HCEC 1CT (cell line): ENCODE data around the gene TSSC4.
"Not testable (repeated sequence)": the region's sequence is repeated elsewhere in the genome, so short reads cannot be mapped to it uniquely, and the experiment has no call there.

Experiments
- DNase-seq: peaks from one replicate; pipeline ENCODE4 v3.0.0-alpha.2; 2017

TSSC4 gene

DNA sequence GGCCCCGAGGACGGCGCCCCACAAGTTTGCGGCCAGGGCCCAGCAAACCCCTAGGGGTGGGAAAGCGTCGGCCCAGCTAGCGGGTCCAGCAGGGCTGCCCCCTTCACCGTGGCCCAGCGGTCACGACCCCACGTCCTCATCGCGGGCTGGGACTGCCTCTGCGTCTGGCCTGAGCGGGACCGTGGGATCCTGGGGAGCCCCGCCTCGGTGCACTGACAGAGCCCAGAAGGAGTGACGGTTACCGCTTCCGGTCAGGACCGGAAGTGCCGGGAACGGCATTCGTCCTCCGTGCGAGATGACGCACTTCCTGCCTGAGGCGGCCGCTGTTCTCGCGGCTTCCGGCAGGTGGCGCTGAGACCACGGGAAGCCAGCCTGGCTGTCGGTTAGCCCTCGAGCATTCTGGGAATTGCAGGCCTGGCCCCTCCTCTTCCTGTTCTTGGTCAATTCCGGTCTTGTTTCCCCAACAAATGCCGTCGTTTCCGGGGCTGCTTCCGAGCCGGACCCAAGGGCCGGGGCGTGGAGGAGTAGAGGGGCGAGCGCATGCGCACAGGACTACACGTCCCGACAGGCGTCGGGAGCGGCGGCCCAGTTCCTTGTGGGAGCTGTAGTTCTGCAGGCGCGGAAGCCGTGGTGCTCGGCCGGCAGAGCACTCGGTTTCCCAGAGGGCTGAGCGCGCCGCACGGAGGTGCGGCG, at the start of gene TSSC4:
Gene TSSC4 (plus strand): TSS at position 682 of the 693 bp plus-strand sequence. CDS start 1,884 bp downstream, outside the sequence.
- DNase-seq, result peak; percentile 100

DNA sequence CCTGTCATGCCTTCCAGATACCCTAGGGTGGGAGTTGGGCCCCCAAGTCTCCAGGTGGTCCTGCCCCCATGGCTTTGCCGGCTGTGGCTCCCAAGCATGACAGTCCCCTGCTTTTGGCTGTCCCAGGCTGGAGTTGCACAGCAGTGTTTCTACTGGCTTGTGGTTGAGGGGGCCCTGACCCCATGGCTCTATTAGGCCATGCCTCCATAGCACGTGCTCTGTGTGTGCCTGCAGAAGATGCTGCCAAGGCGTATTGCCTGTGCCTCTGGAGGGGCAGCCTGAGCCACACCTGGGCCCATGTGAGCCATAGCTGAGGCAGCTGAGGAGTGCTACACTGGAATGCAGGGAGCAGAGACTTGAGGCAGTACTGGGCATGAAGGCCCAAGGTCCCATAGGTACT, 48.8 kb upstream of the TSSC4 start:
- DNase-seq, result no peak

DNA sequence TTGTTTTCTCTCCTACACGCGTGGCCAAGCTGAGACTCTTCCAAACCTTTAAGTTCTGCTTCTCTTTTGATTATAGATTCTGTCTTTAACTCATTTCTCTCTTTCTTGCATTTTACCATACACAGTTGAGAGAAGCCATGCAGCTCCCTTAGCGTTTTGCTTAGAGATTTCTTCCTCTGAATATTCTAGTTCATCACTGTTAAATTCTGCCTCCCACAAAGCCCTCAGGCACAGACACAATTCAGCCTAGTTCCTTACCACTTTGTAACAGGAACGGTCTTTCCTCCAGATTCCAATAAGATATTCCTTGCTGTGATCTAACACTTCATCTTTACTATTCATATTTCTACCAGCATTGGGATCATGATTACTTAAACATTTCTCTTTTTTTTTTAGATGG, 48.1 kb upstream of the TSSC4 start:
- no peak for DNase-seq

DNA sequence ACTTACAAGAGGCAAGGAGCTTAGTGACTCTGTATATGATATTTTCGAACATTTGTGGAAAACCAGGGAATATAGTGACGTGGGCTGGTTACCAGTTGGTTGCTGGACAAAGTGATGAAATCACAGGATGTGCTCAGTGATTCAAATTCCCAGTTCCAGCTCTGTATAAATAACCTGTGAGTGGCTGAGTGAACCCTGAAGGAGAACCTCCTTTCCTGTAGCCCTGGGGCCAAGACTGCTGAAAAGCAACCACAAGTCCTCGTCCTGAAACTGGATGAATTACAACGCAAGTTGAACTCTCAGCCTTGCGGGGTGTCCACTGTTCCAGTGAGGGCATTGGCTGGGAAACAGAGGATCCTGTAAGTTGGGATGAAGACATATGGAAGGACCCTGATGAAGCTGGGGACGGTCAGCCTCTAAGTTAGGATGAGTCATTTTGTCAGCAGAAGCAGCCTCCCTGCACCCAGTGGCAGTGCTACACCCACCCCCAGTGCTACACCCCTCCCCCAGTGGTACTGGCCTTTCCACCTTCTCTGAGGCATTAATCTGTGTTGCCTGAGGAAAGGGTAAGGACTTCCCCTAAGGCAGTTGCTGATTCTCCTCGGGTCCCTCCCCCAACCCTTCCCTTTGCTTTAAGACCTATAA, 45.4 kb upstream of the TSSC4 start:
- DNase-seq, result no peak

DNA sequence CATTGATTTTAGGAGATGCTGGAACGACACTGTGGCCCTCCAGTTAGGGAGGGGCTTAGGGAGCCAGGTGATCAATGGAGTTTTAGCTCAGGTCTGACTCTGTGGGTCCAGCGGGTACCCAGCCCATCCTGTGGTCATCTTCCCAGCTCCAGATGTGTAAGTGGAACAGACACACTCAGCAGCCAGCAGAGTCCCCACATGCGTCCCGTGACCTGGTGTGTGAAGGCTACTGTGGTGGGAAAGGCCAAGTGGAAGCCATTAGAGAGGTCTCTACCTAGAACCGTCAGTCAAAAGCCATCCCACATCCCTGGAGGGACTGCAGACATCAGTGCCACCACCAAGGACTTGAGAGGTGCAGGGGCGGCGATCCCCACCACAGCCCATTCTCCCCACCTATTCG, 43.3 kb upstream of the TSSC4 start:
- DNase-seq, result no peak

DNA sequence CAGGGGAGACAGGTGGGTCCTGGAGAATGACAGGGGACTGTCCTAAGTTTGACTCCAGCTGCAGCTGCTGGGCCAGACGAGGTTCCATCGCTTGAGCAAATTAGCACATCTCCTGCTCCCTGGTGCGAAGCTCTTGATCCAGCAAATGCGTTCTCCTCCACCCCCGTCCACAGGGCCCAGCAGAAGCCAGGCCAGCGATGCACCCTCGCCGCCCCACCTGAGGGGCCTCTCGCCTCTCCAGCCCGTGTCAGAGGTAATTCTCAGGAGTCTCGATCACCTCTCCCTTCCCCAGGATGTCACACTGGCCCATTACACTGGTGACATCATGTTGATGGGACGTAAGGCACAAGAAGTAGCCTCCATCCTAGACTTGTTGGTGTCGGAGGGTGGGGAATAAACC, 42.9 kb upstream of the TSSC4 start:
- not testable (repeated sequence) for DNase-seq

DNA sequence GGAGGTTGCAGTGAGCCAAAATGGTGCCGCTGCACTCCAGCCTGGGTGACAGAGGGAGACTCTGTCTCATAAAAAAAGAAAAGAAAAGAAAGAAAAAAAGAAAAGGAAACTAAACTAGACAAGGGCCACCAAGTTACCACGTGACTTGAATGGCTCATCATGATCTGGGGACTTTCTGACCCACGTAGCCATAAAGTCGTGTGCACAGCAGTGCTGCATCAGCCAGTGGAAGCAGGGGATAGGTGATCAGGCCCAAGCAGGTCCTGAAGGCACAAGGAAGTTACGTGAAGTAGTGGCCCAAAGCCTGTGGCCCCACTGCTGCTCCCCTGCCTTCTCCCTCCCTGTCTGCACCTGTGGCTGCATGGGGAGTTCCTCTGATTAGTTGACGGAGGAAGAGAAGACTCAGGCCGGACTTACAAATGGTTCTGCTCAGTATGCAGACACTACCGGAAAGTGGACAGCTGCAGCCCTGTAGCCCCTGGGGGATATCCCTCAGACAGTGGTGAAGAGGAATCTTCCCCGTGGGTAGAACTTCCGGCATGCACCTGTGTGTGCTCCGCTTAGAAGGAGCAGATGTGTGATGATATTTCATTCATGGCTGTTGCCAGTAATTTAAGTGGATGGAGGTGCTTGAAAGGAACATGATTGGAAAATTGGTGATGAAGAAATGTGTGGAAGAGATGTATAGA, 41.7 kb upstream of the TSSC4 start:
- DNase-seq, result no peak

DNA sequence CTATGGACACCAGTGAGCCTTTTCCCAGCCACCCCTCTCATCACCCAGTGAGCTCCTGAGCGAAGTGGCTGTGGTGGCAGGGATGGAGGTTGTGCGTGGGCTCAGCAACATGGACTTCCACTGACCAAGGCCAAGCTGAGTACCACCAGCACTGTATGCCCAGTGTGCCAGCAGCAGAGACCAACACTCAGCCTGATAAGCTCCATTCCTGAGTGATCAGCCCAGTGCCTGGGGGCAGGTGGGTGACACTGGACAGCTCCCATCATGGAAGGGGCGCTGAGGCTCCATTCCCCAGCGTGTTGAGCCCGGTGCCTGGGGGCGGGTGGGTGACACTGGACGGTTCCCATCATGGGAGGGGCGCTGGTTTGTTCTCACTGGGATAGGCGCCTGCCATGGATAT, 41.0 kb upstream of the TSSC4 start:
- DNase-seq, result no peak

DNA sequence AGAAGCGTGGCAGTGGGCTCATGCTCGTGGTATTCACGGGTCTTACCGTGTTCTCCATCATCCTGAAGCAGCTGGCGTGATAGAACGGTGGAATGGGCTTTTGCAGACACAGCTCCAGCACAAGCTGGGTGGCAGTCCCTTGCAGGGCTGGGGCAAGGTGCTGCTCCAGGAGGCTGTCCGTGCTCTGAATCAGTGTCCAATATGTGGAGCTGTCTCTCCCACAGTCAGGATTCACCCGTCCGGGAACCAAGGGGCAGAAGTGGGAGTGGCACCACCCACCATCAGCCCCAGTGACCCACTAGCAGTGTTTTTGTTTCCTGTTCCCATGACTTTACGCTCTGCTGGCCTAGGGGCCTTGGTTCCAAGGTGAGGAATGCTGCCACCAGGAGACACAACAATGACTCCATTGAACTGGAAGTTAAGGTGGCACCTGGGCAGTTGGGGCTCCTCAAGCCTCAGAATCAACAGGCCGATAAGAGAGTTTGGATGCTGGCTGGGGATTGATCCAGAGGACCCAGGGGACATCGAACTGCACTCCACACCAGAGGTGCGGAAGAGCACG, 40.4 kb upstream of the TSSC4 start:
- DNase-seq, result no peak

DNA sequence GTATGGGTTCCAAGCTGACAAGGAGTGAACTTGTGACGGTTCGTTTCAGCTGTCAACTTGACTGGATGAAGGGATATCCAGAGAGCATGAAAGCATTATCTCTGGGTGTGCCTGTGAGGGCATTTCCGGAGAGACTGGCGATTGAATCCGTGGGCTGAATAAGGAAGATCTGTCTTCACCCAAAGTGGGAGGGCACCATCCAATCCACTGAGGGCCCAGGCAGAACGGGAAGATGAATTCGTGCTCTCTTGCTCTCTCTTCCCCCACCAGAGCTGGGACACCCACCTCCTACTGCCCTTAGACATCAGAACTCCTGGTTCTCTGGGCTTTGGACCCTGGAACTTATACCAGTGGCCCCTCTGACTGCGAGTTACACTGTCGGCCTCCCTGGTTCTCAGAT, 39.0 kb upstream of the TSSC4 start:
- no peak for DNase-seq

DNA sequence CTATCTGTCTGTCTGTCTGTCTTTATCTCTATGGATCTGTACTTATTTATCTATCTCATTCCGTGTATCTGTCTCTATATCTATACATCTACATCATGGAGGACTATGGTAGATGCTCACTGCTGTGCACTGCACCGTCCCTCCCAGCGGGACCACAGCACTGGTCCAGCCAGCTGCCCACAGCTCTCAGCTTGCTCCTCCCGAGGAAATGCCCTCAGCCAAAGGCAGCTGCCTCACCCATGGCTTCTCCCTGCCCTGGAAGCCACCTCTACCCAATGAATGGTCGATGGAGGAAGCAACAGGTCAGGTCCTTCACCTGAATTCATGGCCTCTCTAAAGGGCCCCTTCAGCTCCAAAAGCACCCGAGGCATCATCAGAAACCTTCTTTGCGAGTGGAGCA, 38.1 kb upstream of the TSSC4 start:
- DNase-seq, result no peak

DNA sequence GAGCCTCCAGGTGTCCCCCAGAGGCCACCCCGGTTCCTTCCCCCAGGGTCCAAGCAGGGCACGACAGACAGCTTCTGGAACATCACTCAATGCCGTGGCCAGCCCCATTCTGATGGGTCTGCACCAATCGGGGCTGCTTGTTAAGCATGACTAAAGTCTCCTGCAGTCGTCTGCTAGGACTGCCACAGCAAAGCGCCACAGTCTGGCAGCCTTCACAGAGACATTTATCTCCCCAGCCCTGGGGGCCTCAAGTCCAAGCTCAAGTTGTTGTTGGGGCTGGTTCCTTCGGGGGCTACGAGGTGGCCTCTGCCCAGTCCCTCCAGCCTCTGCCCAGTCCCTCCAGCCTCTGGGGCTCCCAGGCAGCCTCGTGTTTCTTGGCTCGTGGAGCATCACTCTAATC, 37.4 kb upstream of the TSSC4 start:
- no peak for DNase-seq

DNA sequence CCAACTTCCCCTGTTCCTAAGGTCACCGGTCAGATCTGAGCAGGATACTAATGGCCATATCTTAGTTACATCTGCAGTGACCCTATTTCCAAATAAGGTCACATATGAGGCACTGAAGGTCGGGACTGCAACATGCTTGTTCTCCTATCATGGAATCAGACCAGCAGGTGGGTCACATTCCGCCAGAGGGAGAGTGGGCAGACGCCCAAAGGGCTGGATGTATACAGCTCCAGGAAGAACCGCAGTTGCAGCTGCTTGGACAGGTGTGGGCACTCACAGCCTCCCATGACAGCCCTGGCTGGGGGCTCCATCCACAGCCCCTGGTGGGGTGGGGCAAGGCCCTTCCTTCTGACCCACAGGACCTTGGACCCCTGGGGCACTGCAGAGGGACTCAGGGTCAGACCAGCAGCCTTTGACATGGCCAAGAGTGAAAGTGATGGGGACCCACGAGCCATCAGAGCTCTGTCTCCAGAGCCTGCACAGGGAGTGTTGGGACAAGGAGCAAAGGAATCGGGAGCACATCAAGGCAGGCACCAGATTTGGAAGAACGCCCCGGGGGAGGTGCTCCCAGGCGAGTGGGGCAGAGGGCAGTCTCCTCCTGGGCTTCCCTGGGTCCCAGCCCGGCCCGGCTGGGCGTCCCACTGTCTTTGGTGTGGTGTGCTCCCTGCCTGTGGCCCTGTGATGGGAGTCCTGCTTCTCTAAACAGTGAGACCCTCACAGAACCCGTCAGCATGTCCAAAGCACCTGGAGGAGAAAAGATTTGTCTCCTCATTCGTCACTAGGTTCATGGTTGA, 36.8 kb upstream of the TSSC4 start:
- DNase-seq, result no peak

DNA sequence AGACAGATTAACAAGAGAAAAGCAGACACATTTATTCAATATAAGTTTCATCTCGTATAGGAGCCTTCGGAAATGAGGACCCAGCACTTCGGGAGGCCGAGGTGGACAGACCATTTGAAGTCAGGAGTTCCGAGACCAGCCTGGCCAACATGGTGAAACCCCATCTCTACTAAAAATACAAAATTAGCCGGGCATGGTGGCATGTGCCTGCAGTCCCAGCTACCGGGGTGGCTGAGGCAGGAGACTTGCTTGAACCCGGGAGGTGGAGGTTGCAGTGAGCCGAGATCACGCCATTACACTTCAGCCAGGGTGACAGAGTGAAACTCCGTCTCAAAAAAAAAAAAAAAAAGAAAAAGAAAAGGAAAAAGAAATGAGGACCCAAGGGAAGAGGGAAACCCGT, 36.2 kb upstream of the TSSC4 start:
- not testable (repeated sequence) for DNase-seq

DNA sequence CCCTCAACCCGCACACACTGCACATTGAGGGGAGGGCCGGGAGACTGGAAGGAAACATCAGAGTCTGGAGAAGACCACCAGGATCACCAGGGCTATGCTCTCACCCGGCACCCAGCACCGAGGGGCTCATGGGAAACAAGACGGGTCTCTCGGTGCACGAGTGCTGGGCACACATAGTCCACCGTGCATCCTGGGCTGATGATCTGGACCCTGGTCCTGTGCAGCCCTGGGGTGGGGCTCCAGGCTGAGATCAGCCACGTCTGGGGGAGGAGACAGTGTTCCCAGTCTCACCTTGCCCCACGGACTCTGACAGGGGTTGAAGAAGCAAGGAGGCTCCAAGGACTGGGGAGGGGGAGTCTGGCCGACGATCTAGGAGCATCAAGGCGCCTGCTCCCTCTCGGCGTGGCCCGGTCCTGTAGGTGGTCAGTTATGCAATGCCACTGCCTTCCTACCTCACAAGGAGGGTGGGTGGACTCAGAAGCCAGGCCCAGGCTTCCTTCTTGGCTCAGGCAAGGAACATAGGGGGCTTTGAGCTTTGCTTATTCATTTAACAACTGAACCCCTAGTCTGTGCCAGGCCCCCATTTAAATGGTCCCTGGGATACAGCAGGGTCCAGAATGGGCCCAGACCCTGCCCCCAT, 34.9 kb upstream of the TSSC4 start:
- DNase-seq, result no peak

DNA sequence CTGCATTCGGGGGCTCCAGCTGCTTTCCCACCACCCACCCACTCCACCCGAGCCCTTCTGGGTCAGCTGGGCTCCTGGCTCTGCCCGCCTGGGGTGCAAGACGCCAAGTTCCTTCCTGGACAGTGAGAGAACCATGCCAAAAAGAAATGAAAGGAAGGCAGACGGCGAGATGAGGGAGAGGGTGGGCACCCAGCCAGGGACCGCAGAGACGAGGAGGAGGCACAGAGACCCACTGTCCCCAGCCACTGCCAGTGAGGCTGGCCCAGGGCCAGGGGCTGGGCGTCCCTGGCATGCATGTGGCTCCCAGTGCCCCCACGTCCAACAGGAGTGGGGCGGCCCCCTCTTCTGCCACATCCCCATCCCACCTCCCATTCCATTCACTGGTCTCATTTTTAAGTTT, 34.3 kb upstream of the TSSC4 start:
- DNase-seq, result no peak

DNA sequence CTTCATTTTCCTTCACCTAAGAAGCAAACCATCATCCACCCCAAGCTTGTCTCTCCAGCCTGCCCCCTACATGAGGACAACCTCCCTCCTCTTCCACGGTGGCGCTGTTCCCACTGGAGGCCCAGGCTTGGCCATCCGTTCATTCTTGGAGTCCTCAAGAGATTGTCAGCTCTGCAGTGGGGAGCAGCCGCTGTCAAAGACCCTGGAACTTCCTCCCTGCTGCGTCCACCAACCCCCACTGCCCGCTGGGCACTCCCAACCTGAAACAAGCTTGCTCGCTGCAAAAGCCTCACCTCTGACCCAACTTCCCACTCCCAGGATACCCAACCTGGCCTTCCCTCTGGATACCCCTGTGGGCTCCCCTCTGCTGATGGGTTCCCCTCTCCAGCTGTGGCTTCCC, 33.8 kb upstream of the TSSC4 start:
- DNase-seq, result no peak

DNA sequence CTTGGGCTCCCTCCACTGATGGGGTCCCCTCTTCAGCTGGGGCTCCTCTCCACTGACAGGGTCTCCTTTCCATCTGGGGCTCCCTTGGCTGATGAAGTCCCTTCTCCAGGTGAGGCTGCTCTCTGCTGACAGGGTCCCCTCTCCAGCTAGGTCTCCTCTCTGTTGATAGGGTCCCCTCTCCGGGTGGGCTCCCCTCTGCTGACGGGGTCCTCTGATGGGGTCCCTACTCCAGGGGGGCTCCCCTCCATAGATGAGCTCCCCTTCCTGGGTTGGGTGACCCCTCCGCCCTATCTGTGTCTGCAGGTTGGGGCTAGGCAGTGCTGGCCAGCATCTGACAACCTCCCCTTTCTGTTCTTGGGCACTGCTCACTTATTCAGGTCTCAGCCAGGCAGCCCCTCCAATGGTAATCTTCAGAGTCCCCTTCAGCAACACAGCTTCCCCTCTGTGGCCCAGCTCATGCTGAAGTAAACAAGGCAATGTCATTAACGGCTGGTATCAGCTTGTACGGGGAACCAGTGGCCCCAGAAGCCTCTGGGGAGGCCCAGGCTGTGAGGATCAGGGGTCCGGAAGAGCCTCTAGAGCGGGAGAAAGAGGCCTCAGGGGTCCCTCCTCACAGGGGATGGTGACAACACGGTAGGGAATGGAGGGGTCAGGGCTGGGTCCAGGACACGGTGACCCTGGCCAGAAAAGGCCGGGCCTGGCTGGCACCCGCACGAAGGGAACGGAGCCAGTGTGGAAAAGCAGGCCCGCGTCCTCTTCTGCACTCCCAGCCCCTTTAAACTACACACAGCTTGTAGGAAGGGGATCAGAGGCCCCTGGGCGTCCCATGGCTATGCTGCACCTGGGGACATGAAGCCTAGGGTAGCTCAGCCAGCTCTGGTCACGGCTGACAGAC, 33.0 kb upstream of the TSSC4 start:
- DNase-seq, result no peak

DNA sequence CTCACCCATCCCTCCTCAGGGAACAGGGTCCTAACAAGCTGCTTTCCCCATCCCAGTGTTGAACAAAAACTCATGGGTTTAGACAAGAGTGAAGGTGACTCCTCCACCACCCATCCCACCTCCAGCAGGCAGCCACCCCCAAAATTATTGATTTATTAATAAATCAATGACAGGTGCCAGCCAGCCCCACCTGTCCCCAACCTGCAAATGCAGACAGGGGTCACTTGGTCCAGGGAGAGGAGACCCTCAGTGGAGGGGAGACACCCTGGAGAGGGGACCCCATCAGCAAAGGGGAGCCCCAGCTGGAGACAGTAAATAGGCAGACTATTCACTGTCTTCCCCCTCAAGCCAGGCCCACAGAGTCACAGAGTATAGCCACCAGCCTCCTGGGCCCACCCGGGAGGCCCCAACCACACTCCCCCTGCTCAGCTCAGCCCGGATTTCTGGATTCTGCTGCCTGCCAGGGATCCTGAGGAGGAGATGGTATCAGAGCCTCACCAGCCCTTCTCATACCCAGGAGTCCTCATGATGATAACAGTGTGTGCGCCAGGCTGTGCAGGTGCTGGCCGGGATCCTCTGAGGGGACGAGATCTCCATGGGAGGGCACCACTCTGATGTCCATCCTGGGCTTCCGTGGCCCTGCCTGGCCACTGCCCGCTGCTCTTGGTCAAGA, 32.2 kb upstream of the TSSC4 start:
- DNase-seq, result no peak

DNA sequence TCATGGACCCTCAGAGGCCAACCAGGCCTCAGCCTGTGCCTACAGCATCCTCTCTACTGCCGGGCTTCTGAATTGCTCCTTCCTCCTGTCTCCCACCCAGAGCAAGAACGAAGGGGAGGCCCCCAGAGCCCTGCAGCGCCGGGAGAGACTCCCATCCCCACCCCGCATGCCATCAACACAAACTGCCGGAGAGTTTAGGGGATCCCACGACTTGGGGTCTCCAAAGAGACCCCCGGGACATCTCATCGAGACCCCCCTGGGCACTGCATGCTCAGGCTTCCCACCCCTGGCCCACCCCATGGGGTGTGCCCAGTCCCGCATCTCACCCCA, 31.7 kb upstream of the TSSC4 start:
- DNase-seq, result no peak

DNA sequence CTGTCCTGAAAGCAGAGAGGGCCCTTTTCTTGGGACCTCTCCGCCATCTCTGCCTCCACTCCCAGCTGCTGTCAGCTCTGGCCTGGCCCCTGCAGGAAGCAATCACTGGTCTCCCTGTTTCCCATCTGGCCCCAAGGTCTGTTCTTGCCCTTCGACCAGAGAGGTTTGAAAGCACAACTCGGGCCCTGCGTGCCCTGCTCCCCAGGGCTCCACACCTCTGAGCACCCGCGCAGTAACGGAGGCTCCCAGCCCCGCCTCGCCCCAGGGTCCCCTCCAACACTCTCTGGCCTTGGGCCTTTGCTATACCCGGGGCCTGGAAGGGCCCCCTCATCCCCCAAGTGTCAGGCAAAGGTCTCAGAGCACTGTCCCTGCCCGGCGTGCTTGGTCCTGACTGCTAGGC, 31.2 kb upstream of the TSSC4 start:
- no peak for DNase-seq
